HepG2 (cell line): ENCODE measurements around the gene AJUBA. TPM values are rescaled to one million over a fixed set of nuclear protein-coding genes. Genes with fewer than 3 reads are reported as not detected.
A peak's percentile ranks its signal among the peaks of the same experiment; 100 is the strongest.

Source experiments
- HIVEP1 ChIP-seq: sonication (generic); formaldehyde crosslinking; IDR thresholded peaks from 2 replicates; pipeline ENCODE4 v1.4.0; 2020; ENCODE audit warnings: mild to moderate bottlenecking, missing genetic modification reagents
- NFKBIZ ChIP-seq: IDR thresholded peaks from 2 replicates; pipeline ENCODE4 v1.6.1; 2018; ENCODE audit warnings: missing genetic modification reagents, missing compliant biosample characterization
- ZBTB40 ChIP-seq, 2 experiments: fragments of 450-650 bp in 1 of 2; sonication (generic) in 1 of 2; formaldehyde crosslinking in 1 of 2; IDR thresholded peaks; 2 replicates each; pipeline versions ENCODE4 v1.6.1 to v1.8.0; 2016 to 2022; ENCODE audit warnings: antibody characterized with exemption in 1 of 2, mild to moderate bottlenecking in 1 of 2, missing genetic modification reagents in 1 of 2
- ZNF460 ChIP-seq: sonication (generic); formaldehyde crosslinking; IDR thresholded peaks from 2 replicates; pipeline ENCODE4 v1.5.1; 2020; ENCODE audit warnings: missing genetic modification reagents, mild to moderate bottlenecking, borderline replicate concordance
- ZNF576 ChIP-seq: sonication (generic); formaldehyde crosslinking; IDR thresholded peaks from 2 replicates; pipeline ENCODE4 v1.4.0; 2020; ENCODE audit warnings: mild to moderate bottlenecking, missing genetic modification reagents
- ZSCAN29 ChIP-seq: sonication (generic); formaldehyde crosslinking; conservative IDR thresholded peaks from 2 replicates; pipeline ENCODE4 v1.4.0; 2020; ENCODE audit warnings: mild to moderate bottlenecking, missing genetic modification reagents
- polyA plus RNA-seq, 8 experiments: library from polyadenylated mRNA; depleted of rRNA in 3 of 8; stranded (reverse) in 7 of 8; unstranded in 1 of 8; fragments of >200 nt; fragmentation: Illumina TruSeq in 4 of 8; extraction: Trizol in 4 of 8; gene quantifications; 2 replicates each; pipeline versions ENCODE4 v1.2.1 to v1.2.3, GENCODE V29; 2011 to 2016; ENCODE audit warnings: low read depth in 4 of 8, missing spikeins in 1 of 8, mixed read lengths in 1 of 8; ENCODE audit not compliant: insufficient read depth in 1 of 8
- total RNA-seq, 5 experiments: library from RNA; depleted of rRNA; stranded (reverse); fragments of >200 nt; fragmentation: Illumina TruSeq; extraction: Trizol; gene quantifications; 2 replicates each; pipeline ENCODE4 v1.2.3, GENCODE V29; 2016; ENCODE audit warnings: low read depth in 1 of 5

The AJUBA gene
- total and polyA plus RNA-seq, 2 of the 13 experiments (the other 11 are each of a cell fraction or from before 2014, with no cell fraction given) = 157 to 241 TPM

- TF ChIP-seq ZNF460 (CRISPR knock-in tag) (no peak), ZNF576 (CRISPR knock-in tag) (0 out of 2 replicates have a peak, but pooled peaks have one; percentile 53), ZBTB40 (IDR thresholded peaks at IDR 0.05) (no peak), ZBTB40 (CRISPR knock-in tag; IDR thresholded peaks at IDR 0.05) (no peak), NFKBIZ (CRISPR knock-in tag) (no peak), ZSCAN29 (CRISPR knock-in tag) (no peak), HIVEP1 (CRISPR knock-in tag) (peak; percentile 69; the same call in 1 of the 2 replicates)
Observed at GRCh38 chr14:22923746-22924145, 58.6 kb downstream of the AJUBA start (continued).
